D341Med (cell line): ENCODE data around the gene SLC12A3.

Experiments
- DNase-seq: peaks from one replicate; pipeline ENCODE4 v3.0.0; 2012; ENCODE audit warnings: low spot score

The SLC12A3 gene

DNA sequence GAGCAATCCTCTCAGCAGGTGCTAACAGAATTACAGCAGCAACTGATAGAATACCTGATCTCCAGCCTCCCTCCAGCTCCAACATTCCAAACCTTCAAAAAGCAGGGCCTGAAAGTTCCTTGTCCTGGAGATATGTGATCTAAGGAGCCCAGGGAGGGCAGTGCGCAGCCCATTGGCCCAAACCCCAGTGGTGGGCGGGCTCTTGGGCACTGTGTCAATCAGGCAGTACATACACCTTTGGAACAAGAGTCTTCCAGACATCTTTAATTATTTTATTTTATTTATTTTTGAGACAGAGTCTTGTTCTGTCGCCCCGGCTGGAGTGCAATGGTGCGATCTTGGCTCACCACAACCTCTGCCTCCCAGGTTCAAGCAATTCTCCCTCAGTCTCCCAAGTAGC is 24.2 kb downstream of the SLC12A3 start:
- DNase-seq, result no peak

DNA sequence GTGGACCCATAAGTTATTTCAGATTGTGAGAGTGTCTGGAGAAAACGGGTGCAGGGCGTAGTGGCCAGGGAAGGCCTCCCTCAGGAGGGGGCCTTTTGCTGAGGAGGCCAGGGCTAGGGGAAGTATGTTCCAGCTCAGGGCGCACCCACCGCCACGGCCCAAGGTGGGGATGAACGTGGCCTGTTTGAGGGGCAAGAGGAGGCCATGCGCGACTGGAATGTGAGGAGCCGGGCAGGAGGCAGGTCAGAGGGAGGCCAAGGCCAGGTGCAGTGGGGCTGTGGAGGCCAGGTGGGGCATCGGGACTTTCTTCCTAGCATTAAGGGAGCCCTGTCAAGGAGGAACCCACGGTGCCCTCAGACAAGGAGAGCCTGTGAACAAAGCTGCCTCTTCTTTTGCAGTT is 26.7 kb downstream of the SLC12A3 start:
- no peak for DNase-seq

DNA sequence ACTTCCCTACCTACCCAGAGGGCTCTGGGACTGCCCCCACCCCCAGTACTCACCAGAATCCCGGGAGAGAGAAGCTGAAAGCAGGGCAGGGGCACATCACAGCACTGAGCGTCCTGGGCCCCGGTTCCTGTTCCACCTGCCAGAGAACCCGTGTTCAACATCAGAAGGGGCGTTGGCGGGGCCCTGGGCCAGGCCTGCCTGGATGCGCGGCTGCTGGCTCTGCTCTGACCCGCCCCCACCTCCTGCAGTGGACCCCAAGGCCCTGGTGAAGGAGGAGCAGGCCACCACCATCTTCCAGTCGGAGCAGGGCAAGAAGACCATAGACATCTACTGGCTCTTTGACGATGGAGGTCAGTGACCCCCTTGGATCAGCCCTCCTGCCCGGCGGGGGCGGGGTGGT is 27.7 kb downstream of the SLC12A3 start:
- no peak for DNase-seq

DNA sequence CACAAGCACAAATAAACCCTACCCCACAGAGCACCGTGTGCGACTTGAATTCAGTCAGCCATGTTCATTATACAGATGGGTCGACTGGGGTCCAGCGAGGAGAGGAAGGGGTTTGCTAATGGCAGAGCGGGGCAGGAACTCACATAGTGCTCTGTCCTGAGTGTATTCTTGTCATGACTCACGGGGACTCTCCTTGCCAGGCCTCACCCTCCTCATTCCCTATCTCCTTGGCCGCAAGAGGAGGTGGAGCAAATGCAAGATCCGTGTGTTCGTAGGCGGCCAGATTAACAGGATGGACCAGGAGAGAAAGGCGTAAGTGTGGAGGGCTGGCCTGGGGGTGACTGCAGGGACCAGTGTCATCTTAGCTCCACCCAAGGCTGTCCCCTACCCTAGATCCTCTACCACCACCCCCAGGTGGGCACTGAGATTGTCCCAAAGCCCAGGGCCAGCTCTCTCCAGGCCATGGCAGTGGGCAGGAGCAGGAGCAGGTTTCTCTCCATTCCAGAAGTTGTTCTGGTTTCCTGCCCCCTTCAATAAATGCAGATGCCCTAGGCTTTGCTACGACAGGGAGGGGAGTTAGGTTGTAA is 29.4 kb downstream of the SLC12A3 start:
- DNase-seq, result no peak

DNA sequence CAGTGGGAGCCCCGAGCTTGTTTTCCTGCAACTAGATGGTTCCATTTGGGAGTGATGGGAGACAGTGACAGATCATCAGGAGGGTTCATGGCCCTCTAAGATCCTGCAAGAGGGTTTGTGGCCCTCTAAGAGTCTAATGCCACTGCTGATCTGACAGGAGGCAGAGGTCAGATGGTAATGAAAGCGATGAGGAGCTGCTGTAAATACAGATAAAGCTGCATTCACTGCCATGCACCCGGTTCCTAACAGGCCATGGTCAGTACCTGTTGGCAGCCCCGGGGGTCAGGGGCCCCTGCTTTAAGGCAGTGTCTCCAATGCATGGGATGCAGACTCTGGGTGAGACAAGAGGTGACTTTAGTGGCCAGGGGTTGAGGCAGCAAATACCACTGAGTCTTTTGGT is 30.8 kb downstream of the SLC12A3 start:
- no peak for DNase-seq

DNA sequence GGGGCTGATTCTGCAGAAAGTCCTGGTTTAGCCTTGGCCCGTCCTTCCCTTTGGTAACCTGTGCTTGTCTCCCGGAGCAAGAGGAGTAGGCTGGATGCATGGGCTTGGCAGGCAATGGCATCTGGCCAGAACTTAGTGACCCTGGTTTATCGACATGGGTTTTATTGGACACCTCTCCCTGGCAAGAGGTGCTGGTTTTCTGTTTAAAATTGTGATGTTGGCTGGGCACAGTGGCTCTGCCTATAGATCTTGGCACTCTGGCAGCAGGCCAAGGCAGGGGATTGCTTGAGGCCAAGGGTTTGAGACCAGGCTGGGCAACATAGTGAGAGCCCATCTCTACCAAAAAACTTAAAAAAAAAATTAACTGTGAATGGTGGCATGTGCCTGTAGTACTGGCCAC is 31.2 kb downstream of the SLC12A3 start:
- DNase-seq, result no peak

DNA sequence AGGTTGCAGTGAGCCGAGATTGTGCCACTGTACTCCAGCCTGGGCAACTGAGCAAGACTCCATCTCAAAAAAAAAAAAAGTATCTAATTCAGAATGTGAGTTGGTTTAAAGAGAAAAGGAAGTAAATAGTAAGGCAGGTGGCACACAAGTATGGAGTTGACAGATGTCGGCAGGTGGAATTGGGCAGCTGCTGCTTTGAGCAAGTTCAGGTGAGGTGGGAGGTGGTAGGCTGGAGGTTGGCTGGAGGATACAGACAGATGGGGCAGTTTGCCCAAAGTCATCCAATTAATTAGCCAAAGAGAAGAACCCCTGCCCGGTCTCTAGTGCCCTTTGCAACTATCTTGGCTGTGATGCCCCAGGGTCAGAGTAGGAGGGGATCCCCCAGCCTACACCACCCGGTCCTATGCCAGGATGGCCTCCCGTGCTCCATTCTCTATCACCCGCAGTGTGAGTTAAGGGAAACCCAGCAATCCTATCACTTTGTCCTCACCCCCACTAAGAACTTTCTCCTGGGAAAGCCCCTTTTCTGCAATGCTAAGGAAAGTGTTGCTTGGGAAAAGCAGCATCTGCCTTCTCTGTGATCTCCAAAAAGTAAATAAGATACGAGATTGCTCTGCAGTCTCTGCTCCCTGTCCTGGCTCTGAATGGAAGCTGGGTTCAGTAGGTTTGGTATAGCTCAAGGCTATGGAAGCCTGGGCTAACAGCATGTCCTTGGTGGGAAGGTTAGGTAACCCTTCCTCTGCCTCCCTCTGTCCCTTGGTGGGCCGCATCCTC is 32.2 kb downstream of the SLC12A3 start:
- DNase-seq, result no peak

DNA sequence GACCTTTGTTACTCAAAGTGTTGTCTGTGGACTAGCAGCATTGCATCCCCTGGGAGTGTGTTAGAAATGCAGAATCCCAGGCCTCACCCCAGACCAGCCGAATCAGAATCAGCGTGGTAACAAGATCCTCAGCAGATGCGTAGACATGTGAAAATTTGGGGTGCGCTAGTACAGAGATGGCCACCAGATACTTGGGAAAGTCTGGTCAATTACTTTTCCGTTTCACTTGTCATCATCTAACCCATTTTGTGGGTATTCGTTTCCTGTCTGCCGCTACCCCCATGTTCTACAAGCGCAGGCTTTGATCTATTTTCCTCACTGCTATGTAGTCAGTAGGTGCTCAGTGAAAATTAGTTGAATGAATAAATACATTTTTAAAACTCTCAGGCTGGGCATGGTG is 33.8 kb downstream of the SLC12A3 start:
- no peak for DNase-seq

DNA sequence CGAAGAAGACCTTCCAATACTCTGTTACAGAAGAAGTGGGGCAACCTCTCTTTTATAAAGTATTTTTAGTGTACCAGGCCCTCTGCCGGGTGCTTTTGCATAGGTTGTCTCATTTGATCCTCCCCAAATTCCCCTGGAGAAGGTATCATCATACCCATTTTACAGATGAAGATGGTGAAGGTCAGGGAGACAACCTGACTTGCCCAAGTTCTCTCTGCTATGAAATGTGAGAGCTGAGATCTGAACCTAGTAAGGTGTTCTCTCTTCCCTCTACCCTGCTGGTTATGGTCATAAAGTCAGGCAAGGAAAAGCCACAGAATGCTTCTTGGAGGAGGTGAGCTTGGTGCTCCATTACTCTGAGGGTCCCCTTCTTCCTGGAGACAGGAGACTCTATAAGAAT is 38.9 kb downstream of the SLC12A3 start:
- no peak for DNase-seq

DNA sequence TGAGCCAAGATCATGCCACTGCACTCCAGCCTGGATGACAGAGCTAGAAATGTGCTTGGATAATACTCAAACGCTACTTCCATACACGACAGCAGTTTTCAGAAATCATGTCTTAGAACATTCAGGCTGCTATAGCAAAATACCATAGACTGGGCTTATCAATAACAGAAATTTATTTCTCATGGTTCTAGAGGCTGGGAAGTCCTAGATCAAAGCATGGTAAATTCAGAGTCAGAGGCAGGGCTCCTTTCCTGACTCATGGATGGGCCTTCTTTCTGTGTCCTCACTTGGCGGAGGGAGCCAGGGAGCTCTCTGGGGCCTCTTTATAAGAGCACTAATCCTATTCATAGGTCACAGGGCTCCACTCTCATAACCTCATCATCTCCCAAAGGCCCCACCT is 42.4 kb downstream of the SLC12A3 start:
- DNase-seq, result no peak

DNA sequence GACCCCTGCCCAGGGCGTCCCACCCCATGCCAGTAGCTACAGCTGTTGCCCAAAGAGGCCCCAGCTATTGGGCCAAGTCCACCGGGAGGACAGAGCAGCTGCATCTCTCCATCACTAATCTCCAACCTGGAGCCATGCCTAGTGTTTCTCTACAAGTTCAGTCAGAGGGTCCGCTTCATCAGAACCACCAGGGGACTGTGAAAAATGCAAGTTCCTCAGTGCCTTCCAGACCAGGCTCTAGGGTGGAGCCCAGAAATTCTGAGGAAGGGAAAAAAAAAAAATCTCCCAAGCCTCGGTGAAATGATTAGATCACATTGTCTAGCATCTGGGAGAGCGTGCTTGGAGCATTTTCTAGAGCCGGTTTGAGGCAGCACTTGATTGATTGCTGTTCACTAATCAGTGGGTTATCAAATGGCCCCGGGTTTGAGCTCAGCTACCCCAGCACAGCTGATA is 44.5 kb downstream of the SLC12A3 start:
- DNase-seq, result no peak

DNA sequence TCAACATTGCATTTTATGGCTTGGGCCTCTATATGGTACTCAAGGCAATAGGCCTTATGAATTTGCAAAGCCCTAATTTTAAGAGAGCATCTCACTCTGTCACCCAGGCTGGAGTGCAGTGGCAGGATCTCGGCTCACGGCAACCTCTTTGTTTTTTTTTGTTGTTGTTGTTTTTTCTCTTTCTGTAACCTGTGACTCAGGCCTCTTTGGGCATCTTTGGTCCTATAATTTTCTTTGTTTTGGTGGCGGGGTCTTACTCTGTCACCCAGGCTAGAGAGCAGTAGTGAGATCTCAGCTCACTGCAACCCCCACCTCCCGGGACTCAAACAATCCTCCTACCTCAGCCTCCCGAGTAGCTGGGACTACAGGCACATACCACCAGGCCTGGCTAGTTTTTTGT is 45.1 kb downstream of the SLC12A3 start:
- no peak for DNase-seq

DNA sequence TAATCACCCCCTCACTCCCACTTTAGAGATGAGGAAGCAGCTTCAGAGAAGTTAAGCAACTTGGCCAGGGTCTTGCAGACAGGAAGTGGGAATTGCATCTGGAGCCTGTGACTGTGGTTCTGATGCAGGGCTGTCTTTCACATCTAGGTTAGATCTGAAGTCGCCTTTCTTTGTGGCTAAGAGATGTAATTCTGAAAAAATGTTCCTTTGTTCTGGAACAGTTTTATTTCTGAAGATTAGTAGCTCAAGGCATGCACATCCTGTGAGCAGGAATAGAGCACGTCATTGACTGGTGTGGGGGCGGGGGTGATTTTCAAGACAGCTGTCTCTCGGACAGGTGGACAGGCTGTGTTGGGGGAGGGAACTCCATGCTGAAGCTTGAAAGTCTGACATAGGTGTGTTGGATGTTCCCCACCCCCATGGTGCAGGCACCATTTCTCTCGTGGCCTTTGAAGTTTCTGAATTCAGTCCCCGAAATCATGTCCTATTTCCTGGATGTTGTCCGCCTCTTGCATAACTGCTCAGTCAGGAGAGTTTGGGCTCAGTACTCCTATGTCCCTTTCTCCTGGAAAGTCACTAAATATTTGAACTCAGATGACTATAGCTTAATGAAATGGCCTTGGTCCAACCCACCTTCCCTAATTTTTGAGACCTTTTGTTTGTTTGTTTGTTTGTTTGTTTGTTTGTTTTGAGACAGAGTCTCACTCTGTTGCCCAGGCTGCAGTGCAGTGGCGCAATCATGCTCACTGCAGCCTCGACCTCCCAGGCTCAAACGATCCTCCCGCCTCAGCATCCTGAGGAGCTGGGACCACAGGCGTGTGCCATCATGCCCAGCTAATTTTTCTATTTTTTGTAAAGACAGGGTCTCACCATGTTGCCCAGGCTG is 45.9 kb downstream of the SLC12A3 start:
- no peak for DNase-seq

DNA sequence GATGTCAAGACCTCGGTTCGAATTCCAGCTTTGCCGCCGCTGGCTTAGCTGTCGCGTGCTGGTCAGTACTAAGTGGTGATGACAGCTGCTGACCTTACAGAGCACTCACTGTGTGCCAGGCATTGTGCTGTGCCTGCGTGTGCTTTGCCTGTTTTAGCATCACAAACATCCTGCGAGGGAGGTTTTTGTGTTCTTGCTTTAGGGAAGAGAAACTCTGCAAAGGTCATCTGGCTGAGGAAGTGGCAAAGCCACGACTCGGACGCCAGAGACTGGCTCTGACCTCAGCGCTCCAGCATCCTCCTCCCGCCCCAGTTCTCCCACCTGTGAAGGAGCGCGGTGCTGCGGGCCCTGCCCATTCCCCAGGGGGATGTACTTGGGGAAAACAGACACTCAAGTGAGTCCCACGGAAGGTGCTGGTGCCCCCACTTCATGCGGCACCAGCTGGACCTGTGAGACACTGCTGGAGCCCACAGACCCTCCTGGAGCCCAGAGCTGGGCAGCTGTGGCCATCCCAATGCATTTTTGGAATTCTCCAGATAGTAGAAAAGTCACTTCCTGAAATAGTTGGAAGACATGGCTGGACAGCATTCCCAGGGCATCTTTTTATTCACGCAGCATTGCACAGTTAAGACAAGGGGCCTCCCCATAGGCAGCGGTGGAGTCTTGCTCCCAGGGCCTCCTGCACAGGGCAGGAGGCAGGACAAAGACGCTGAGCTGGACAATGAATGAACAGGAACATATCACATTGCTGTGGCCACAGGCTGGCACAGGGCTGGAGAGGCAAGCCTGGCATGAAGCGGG is 47.0 kb downstream of the SLC12A3 start:
- no peak for DNase-seq

DNA sequence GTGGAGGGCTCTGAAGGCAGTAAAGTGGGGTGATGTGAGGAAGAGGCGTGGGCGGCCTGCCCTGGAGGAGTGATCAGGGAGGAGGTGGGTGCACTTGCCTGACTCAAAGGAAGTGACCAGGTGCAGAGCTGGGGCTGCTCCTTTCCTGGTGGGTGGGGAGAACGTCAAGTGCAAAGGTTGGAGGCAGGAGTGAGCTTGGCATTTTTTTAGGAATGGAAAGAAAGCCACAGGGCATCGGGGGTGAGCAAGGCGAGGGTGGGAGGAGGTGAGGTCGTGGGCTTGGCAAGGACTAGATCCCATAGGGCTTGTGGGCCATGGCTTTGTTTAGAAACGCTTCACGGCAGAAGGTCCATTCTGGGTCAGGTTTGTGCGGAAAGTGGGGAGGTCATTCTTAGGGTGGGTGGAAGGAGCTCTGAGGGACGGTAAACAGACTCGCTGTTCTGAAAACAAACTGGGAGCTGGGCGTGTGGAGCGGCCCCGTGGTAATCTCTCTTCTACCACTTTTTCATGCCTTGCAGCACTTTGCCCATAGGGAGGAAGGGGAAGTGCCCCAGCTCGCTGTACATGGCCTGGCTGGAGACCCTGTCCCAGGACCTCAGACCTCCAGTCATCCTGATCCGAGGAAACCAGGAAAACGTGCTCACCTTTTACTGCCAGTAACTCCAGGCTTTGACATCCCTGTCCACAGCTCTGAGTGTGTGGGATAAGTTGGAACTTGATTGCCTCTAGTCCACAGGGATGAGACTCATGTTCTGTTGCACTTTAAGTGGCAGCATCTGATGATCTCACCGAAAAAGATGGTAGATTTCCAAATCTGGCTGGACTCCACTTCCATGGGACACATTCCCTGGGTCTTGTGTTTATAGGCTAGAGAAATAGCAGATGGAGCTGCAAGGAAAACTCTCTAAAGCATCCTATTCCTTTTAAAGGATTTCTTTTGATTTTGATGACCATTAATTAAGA is 48.0 kb downstream of the SLC12A3 start:
- DNase-seq, result no peak

DNA sequence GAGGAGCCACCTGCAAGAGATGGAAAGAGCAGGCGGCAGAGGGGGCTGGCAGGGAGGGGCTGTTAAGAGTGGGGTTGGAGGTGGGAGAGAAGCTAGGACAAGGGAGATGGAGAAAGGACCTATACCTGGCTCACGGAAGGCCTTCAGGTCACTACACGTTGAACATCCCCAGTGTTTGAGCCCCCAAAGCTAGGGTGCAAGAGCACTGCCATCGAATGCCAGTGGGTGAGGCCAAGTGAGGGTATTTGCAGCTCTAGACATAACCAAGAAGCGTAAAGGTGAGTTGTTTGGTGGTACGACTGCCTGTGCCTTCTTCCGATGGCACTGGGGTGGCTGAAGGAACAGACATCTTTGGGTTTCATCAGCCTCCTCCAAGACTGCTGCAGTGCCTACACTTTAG is 49.9 kb downstream of the SLC12A3 start:
- no peak for DNase-seq

DNA sequence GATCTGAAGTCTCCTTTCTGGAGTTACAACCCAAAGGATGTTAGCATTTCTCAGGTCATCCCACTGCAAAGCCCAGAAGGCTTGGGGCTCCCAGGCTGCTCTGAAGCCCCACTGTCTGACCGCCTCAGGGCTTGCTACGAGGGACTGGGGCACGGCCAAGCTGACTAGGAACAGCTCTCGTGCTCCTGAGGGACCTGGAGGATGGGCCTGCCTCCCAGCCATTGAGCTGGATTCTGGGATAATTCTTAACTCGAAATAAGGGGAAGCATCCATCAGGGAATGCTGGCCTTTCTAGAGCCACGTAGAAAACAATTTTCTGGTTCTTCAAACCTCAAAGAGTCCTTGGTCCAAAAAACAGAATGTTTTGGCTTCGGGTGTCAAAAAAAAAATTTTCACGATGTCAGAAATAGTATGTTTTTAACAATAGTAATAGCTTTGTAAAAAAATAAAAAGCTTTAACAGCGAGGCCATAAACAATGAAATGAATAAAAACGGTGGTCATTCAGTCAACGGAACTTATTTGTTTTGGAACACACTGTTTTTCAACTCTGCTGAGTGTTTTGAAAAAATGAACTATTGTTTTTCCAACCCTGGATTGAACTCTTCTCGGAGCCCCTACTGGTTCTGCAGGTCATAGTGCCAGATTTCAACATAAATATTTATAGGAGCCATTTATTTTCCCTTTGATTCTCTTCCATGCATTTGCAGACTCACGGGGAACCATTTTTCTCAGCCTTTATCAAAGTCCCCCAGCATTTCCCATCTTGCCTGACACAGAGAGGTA is 50.5 kb downstream of the SLC12A3 start:
- DNase-seq, result no peak

DNA sequence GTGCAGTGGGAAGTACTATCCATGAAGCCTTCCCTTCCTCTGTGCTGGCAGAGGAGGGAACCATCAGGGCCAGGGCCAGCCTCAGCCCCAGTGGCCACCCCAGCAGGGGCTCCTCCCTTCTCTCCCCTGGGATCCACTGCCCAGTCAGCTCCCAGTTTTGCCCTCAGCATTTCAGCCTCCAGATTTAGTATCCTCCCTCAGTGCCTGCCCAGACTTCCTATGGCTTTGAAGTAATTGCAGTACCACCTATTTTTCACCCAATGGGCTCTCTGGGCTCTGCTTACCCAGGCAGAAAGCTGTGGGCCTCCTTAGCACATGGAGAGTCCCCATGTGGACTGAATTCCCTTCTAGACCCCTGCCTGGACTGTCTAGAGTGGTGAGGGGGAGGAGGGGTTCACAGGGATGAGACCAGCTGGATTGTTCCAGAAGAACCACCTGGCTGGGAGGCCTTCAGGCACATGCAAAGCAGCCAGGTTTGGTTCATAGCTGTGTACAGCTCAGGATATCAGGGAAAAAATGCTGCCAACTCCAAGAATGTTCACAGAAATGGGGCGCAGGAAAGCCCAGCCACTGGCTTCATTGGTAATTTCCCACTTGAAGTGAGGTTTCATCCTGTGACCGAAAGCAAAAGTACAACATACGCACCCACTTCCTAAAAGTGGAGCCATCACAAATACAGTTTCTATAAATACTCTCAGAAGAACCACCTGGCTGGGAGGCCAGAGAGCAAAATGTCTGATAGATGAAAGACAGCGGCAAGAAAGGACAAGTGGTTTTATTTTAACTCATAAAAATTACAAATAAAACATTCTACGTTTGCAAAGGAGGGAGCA is 51.8 kb downstream of the SLC12A3 start:
- no peak for DNase-seq

DNA sequence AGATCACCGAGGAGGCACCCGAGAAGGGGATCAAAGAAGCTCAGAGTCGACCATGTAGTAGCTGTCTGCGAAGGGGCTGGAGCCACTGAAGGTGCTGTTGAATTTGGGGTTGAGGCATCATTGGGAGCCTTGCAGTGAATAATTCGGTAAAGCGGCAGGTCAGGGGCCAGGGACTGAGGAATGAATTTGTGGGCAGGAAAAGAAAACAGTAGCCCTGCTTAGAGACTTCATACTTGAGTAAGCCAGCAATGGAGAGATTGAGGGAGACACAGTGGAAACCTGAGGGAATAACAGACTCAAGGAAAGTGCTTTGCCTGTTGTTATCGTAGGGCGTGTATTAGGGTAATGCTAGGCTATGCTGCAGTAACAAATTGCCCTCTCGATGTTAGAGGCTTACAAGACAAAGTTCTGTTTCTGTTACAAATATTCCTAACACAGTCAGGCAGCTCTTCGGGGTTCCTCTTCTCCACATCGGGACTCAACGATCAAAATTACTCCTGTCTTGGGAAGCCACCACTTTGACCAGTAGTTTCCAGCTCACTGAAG is 53.5 kb downstream of the SLC12A3 start:
- DNase-seq, result no peak
